GM13977 (cell line): ENCODE measurements around the gene NTN3.

Experiments
- DNase-seq: peaks from one replicate; pipeline ENCODE4 v3.0.0; 2012; ENCODE audit warnings: low spot score
- CTCF ChIP-seq: IDR thresholded peaks from 2 replicates; pipeline ENCODE4 v1.5.1; 2012; ENCODE audit warnings: mild to moderate bottlenecking, control low read depth; ENCODE audit not compliant: insufficient read depth; ENCODE audit errors: extremely low read depth, missing control alignments
- in situ Hi-C: fragments of 300-500 bp; cut with MboI; formaldehyde crosslinking; loops from one replicate; pipeline ENCODE4 v1.12.0; 2022; ENCODE audit warnings: low sequenced_read_pairs, low pct_unique_long_range_greater_than_20kb, mixed read lengths, inconsistent platforms; ENCODE audit not compliant: unreplicated experiment

Gene NTN3

GRCh38 chr16:2490190-2491105 is 19.4 kb downstream of the NTN3 start:
- no peak for TF ChIP-seq CTCF
- DNase-seq: no peak
- in situ Hi-C loops: loop anchor here (10.0 kb wide), 1 partner anchor 46 kb away; no protein-coding TSS in a partner anchor

GRCh38 chr16:2492292-2492691 is 21.2 kb downstream of the NTN3 start:
- no peak for DNase-seq
- TF ChIP-seq CTCF: no peak
- in situ Hi-C loops: loop anchor here (10.0 kb wide), 1 partner anchor 47 kb away; no protein-coding TSS in a partner anchor

DNA sequence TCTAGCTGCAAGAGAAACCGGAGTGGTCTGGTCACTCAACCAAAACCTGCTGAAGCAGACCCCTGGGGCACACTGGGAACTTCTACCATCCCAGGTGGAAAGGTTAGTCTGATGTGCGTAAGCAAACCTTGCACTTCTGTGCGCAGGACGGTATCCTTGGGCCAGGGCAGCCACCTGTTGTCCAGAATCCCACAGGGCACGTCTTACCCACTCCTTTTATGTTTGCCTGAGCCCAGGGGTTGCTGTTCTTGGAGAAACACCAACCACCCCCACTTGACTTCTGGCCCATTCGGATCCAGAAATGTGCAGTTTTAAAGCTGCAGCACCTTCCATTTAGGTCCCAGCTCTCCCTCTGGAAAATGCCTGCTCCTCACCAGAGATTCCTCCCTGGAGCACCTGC is 22.5 kb downstream of the NTN3 start:
- in situ Hi-C loops: loop anchor here (10.0 kb wide), 1 partner anchor 49 kb away; no protein-coding TSS in a partner anchor
- no peak for DNase-seq
- TF ChIP-seq CTCF: no peak

GRCh38 chr16:2494616-2495015 is 23.5 kb downstream of the NTN3 start:
- DNase-seq: no peak
- in situ Hi-C loops: loop anchor here (10.0 kb wide), 1 partner anchor 50 kb away; no protein-coding TSS in a partner anchor
- TF ChIP-seq CTCF: no peak

- in situ Hi-C loops: loop anchor here (10.0 kb wide), 1 partner anchor 50 kb away; no protein-coding TSS in a partner anchor
- no peak for DNase-seq
- TF ChIP-seq CTCF: no peak
These were observed 23.9 kb downstream of the NTN3 start for GRCh38 chr16:2495041-2495440.

GRCh38 chr16:2496223-2497115 is 25.4 kb downstream of the NTN3 start:
- DNase-seq: no peak
- TF ChIP-seq CTCF: no peak
- in situ Hi-C loops: loop anchor here (10.0 kb wide), 1 partner anchor 52 kb away; no protein-coding TSS in a partner anchor
